Ishikawa (cell line): Measurements from ENCODE around the gene SLFN12L.

Experiments used
- CEBPB ChIP-seq: IDR thresholded peaks from 2 replicates; pipeline ENCODE4 v1.6.1; 2012
- EP300 ChIP-seq: IDR thresholded peaks from 2 replicates; pipeline ENCODE4 v1.6.1; 2012; ENCODE audit warnings: borderline replicate concordance
- NFIC ChIP-seq: IDR thresholded peaks from 2 replicates; pipeline ENCODE4 v1.6.1; 2012
- RAD21 ChIP-seq: IDR thresholded peaks from 2 replicates; pipeline ENCODE4 v1.6.1; 2012; ENCODE audit warnings: low read depth
- REST ChIP-seq: IDR thresholded peaks from 2 replicates; pipeline ENCODE4 v1.6.1; 2012; ENCODE audit warnings: low read depth, mild to moderate bottlenecking
- TAF1 ChIP-seq: IDR thresholded peaks from 2 replicates; pipeline ENCODE4 v1.6.1; 2012; ENCODE audit warnings: low read depth, mild to moderate bottlenecking
- ZBTB7A ChIP-seq: IDR thresholded peaks from 2 replicates; pipeline ENCODE4 v1.6.1; 2012; ENCODE audit warnings: low read depth
- TF ChIP-seq, protein P1 (sequence below): IDR thresholded peaks from 2 replicates; pipeline ENCODE4 v1.6.1; 2012

GRCh38 chr17:35548978-35549377, 11.5 kb upstream of the SLFN12L start:
- no peak for TF ChIP-seq ZBTB7A
- no peak for TF ChIP-seq CEBPB
- TF ChIP-seq NFIC = no peak
- TF ChIP-seq RAD21 = no peak
- TF ChIP-seq, protein P1, sequence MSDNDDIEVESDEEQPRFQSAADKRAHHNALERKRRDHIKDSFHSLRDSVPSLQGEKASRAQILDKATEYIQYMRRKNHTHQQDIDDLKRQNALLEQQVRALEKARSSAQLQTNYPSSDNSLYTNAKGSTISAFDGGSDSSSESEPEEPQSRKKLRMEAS = no peak
- no peak for TF ChIP-seq EP300
- no peak for TF ChIP-seq REST
- no peak for TF ChIP-seq TAF1
